Erythroblast (primary cell): ENCODE measurements around the gene PIEZO2.

Experiments
- DNase-seq, 2 experiments: peaks; one replicate each; lab custom pipeline; 2025; lab: John Stamatoyannopoulos, UW
- GATA1 ChIP-seq: IDR thresholded peaks from 2 replicates; pipeline ENCODE4 v1.6.1; 2011; ENCODE audit warnings: low read depth, mild to moderate bottlenecking, control low read depth, low read length, moderate library complexity
- POLR2A ChIP-seq: IDR thresholded peaks from 2 replicates; pipeline ENCODE4 v1.6.1; 2011; ENCODE audit warnings: mild to moderate bottlenecking, low read length

Gene PIEZO2

GRCh38 chr18:10775026-10775425 lies 374.3 kb downstream of the PIEZO2 start:
- TF ChIP-seq GATA1 (no peak), POLR2A (no peak)
- DNase-seq: no peak

GRCh38 chr18:10771053-10771709 lies 378.2 kb downstream of the PIEZO2 start:
- TF ChIP-seq POLR2A (no peak), GATA1 (no peak)
- DNase-seq: no peak

- no peak for TF ChIP-seq POLR2A
- TF ChIP-seq GATA1: no peak
- no peak for DNase-seq
These were observed 379.1 kb downstream of the PIEZO2 start for GRCh38 chr18:10770264-10770663.

- TF ChIP-seq POLR2A (no peak), GATA1 (no peak)
- no peak for DNase-seq
These were observed 381.1 kb downstream of the PIEZO2 start for GRCh38 chr18:10768221-10768620.

GRCh38 chr18:10767658-10768057 lies 381.7 kb downstream of the PIEZO2 start:
- TF ChIP-seq GATA1 (no peak), POLR2A (no peak)
- no peak for DNase-seq

GRCh38 chr18:10760986-10761385 lies 388.4 kb downstream of the PIEZO2 start:
- DNase-seq: no peak
- TF ChIP-seq POLR2A (no peak), GATA1 (no peak)

GRCh38 chr18:10759241-10759640 lies 390.1 kb downstream of the PIEZO2 start:
- DNase-seq: no peak
- TF ChIP-seq GATA1: no peak
- no peak for TF ChIP-seq POLR2A

GRCh38 chr18:10757946-10758345 lies 391.4 kb downstream of the PIEZO2 start:
- TF ChIP-seq POLR2A: no peak
- no peak for TF ChIP-seq GATA1
- DNase-seq: no peak

GRCh38 chr18:10757349-10757748 lies 392.0 kb downstream of the PIEZO2 start:
- no peak for DNase-seq
- TF ChIP-seq POLR2A: no peak
- TF ChIP-seq GATA1: no peak

GRCh38 chr18:10755855-10756254 lies 393.5 kb downstream of the PIEZO2 start:
- no peak for DNase-seq
- TF ChIP-seq POLR2A: no peak
- no peak for TF ChIP-seq GATA1

GRCh38 chr18:10754128-10754527 lies 395.2 kb downstream of the PIEZO2 start:
- no peak for DNase-seq
- TF ChIP-seq POLR2A: no peak
- no peak for TF ChIP-seq GATA1

- TF ChIP-seq GATA1 (no peak), POLR2A (no peak)
These were observed 397.0 kb downstream of the PIEZO2 start for GRCh38 chr18:10752382-10752781.

GRCh38 chr18:10751653-10752052 lies 397.7 kb downstream of the PIEZO2 start:
- no peak for DNase-seq
- TF ChIP-seq GATA1 (no peak), POLR2A (no peak)

More at GRCh38 chr18:10752382-10752781, 397.0 kb downstream of the PIEZO2 start:
- DNase-seq: no peak

- TF ChIP-seq POLR2A: no peak
- no peak for TF ChIP-seq GATA1
These were observed 399.0 kb downstream of the PIEZO2 start for GRCh38 chr18:10750191-10751035.

More at GRCh38 chr18:10750191-10751035, 399.0 kb downstream of the PIEZO2 start:
- DNase-seq: no peak
